Lower lobe of right lung (tissue), 2 donors: ENCODE data around the gene NISCH. TPM values are rescaled to one million over a fixed set of nuclear protein-coding genes. Genes with fewer than 3 reads are reported as not detected.
A peak's percentile ranks its signal among the peaks of the same experiment; 100 is the strongest.

Source experiments
- ATAC-seq, 2 donors: fragments of 200-7000 bp; cut with Tn5 transposase; one replicate each; pipeline ENCODE4 v1.9.1; 2020 to 2022; ENCODE audit warnings: mild to moderate bottlenecking in 2 of 2, moderate library complexity in 2 of 2
- DNase-seq: peaks from one replicate; pipeline ENCODE4 v3.0.0-alpha.2; 2020
- H3K27ac ChIP-seq: fragments of 200-600 bp; one replicate; pipeline ENCODE4 v1.8.0; 2022
- H3K27me3 ChIP-seq: fragments of 200-600 bp; one replicate; pipeline ENCODE4 v1.8.0; 2022; ENCODE audit warnings: low read depth
- H3K36me3 ChIP-seq: fragments of 200-600 bp; one replicate; pipeline ENCODE4 v1.8.0; 2022; ENCODE audit warnings: mild to moderate bottlenecking
- H3K4me1 ChIP-seq: fragments of 200-600 bp; one replicate; pipeline ENCODE4 v1.8.0; 2022
- H3K4me3 ChIP-seq: fragments of 200-600 bp; one replicate; pipeline ENCODE4 v1.8.0; 2022; ENCODE audit warnings: mild to moderate bottlenecking
- H3K9me3 ChIP-seq: fragments of 200-600 bp; one replicate; pipeline ENCODE4 v1.8.0; 2022
- CTCF ChIP-seq: fragments of 200-600 bp; IDR thresholded peaks from one replicate; pipeline ENCODE4 v1.8.0; 2022; ENCODE audit warnings: antibody characterized with exemption, mild to moderate bottlenecking
- intact Hi-C: fragments of 100-400 bp; cut with DNase I; formaldehyde crosslinking; loops from one replicate; pipeline ENCODE4 v1.11.0; 2022
- total RNA-seq: library from RNA; stranded (reverse); fragmentation: NEBNext Ultra II Directional; extraction: Animal tissue kit (Norgen Biotek cat#: 25700); gene quantifications from one replicate; pipeline ENCODE4 v1.2.1, GENCODE V29; 2021
- donor health status: DM: no; HTN: yes; CAD: no; lungs with severe emphysema.

NISCH gene
- total RNA-seq, 1 donor from 2014 or later = 90.2 TPM

- Histone ChIP-seq H3K36me3 (no peaks in the 10 kb centered on the region), H3K4me1 (peaks cover 30% of the 10 kb centered on the region), H3K9me3 (no peaks in the 10 kb centered on the region), H3K27ac (peak overlapping the region; percentile 46), H3K27me3 (no peaks in the 10 kb centered on the region), H3K4me3 (no peak overlapping the region)
- intact Hi-C loops = no loop called here
- ATAC-seq = peak in 1 of 2 donors; percentile 6
- no peak for TF ChIP-seq CTCF
- DNase-seq = no peak
Observed at GRCh38 chr3:52429031-52429430, 26.4 kb upstream of the NISCH start.

GRCh38 chr3:52429779-52430415, 25.5 kb upstream of the NISCH start:
- H3K9me3 ChIP-seq = no peaks in the 10 kb centered on the region
- TF ChIP-seq CTCF = no peak
- DNase-seq (no peak), ATAC-seq (peak; percentile 20 to 33)
- intact Hi-C loops = no loop called here
- no peaks in the 10 kb centered on the region for H3K27me3 ChIP-seq
- peaks cover 30% of the 10 kb centered on the region for H3K4me1 ChIP-seq
- H3K4me3 ChIP-seq = no peak overlapping the region
- H3K36me3 ChIP-seq = no peaks in the 10 kb centered on the region
- peak overlapping the region; percentile 62 for H3K27ac ChIP-seq

- H3K9me3 ChIP-seq = no peaks in the 10 kb centered on the region
- DNase-seq (no peak), ATAC-seq (no peak)
- H3K36me3 ChIP-seq = no peaks in the 10 kb centered on the region
- intact Hi-C loops = no loop called here
- H3K27ac ChIP-seq = peak overlapping the region; percentile 62
- H3K4me3 ChIP-seq = no peak overlapping the region
- H3K27me3 ChIP-seq = no peaks in the 10 kb centered on the region
- no peak for TF ChIP-seq CTCF
- peaks cover 32% of the 10 kb centered on the region for H3K4me1 ChIP-seq
Observed at GRCh38 chr3:52430416-52430810, 25.0 kb upstream of the NISCH start.

- no peak for TF ChIP-seq CTCF
- no peaks in the 10 kb centered on the region for H3K36me3 ChIP-seq
- H3K27ac ChIP-seq = no peak overlapping the region
- H3K4me3 ChIP-seq = no peak overlapping the region
- no peak for DNase-seq
- peaks cover 44% of the 10 kb centered on the region for H3K4me1 ChIP-seq
- no peak for ATAC-seq
- no peaks in the 10 kb centered on the region for H3K27me3 ChIP-seq
- H3K9me3 ChIP-seq = no peaks in the 10 kb centered on the region
- intact Hi-C loops = no loop called here
Observed at GRCh38 chr3:52431459-52432223, 23.8 kb upstream of the NISCH start.

GRCh38 chr3:52432225-52432624, 23.2 kb upstream of the NISCH start:
- ATAC-seq (no peak), DNase-seq (no peak)
- Histone ChIP-seq H3K27ac (no peak overlapping the region), H3K4me3 (no peak overlapping the region), H3K36me3 (no peaks in the 10 kb centered on the region), H3K9me3 (no peaks in the 10 kb centered on the region), H3K27me3 (no peaks in the 10 kb centered on the region), H3K4me1 (peaks cover 49% of the 10 kb centered on the region)
- intact Hi-C loops = no loop called here
- TF ChIP-seq CTCF = no peak
